HepG2 (cell line): ENCODE results near the gene CSNK1D. TPM values are rescaled to one million over a fixed set of nuclear protein-coding genes. Genes with fewer than 3 reads are reported as not detected.

ENCODE experiments used
- AFF4 ChIP-seq: sonication (generic); formaldehyde crosslinking; IDR thresholded peaks from 2 replicates; pipeline ENCODE4 v1.4.0; 2020; ENCODE audit warnings: missing genetic modification reagents
- DR1 ChIP-seq: sonication (generic); formaldehyde crosslinking; IDR thresholded peaks from 2 replicates; pipeline ENCODE4 v1.8.0; 2021; ENCODE audit warnings: mild to moderate bottlenecking, missing genetic modification reagents, inconsistent platforms
- EED ChIP-seq: sonication (generic); formaldehyde crosslinking; IDR thresholded peaks from 2 replicates; pipeline ENCODE4 v1.5.0; 2020; ENCODE audit warnings: mild to moderate bottlenecking, missing genetic modification reagents
- HES4 ChIP-seq: sonication (generic); formaldehyde crosslinking; IDR thresholded peaks from 2 replicates; pipeline ENCODE4 v1.9.0; 2021; ENCODE audit warnings: mild to moderate bottlenecking, missing genetic modification reagents, borderline replicate concordance
- HHEX ChIP-seq: IDR thresholded peaks from 2 replicates; pipeline ENCODE4 v1.6.1; 2016; ENCODE audit warnings: control low read depth
- ONECUT2 ChIP-seq: sonication (generic); formaldehyde crosslinking; IDR thresholded peaks from 2 replicates; pipeline ENCODE4 v1.4.0; 2020; ENCODE audit warnings: missing genetic modification reagents
- REL ChIP-seq: sonication (generic); formaldehyde crosslinking; conservative IDR thresholded peaks from 2 replicates; pipeline ENCODE4 v1.8.0; 2022; ENCODE audit warnings: mild to moderate bottlenecking, missing genetic modification reagents, moderate library complexity
- RORA ChIP-seq: sonication (generic); formaldehyde crosslinking; IDR thresholded peaks from 2 replicates; pipeline ENCODE4 v1.5.0; 2020; ENCODE audit warnings: mild to moderate bottlenecking, missing genetic modification reagents, moderate library complexity
- SOX6 ChIP-seq, 2 experiments: fragments of 450-650 bp in 1 of 2; sonication (generic) in 1 of 2; formaldehyde crosslinking in 1 of 2; IDR thresholded peaks; 2 replicates each; pipeline versions ENCODE4 v1.4.0 to v1.6.1; 2017 to 2020; ENCODE audit warnings: antibody characterized with exemption in 1 of 2, mild to moderate bottlenecking in 1 of 2, missing genetic modification reagents in 1 of 2
- STAT5B ChIP-seq: sonication (generic); formaldehyde crosslinking; IDR thresholded peaks from 2 replicates; pipeline ENCODE4 v1.4.0; 2020; ENCODE audit warnings: missing genetic modification reagents
- ZFP36L1 ChIP-seq: sonication (generic); formaldehyde crosslinking; IDR thresholded peaks from 2 replicates; pipeline ENCODE4 v1.8.0; 2022; ENCODE audit warnings: mild to moderate bottlenecking, missing genetic modification reagents, moderate library complexity
- ZNF431 ChIP-seq: sonication (generic); formaldehyde crosslinking; IDR thresholded peaks from 2 replicates; pipeline ENCODE4 v1.9.0; 2022; ENCODE audit warnings: missing genetic modification reagents, low read depth, mild to moderate bottlenecking, borderline replicate concordance
- ZNF564 ChIP-seq: sonication (generic); formaldehyde crosslinking; IDR thresholded peaks from 2 replicates; pipeline ENCODE4 v1.8.1; 2023; ENCODE audit warnings: mild to moderate bottlenecking, missing genetic modification reagents
- polyA plus RNA-seq, 8 experiments: library from polyadenylated mRNA; depleted of rRNA in 3 of 8; stranded (reverse) in 7 of 8; unstranded in 1 of 8; fragments of >200 nt; fragmentation: Illumina TruSeq in 4 of 8; extraction: Trizol in 4 of 8; gene quantifications; 2 replicates each; pipeline versions ENCODE4 v1.2.1 to v1.2.3, GENCODE V29; 2011 to 2016; ENCODE audit warnings: low read depth in 4 of 8, missing spikeins in 1 of 8, mixed read lengths in 1 of 8; ENCODE audit not compliant: insufficient read depth in 1 of 8
- total RNA-seq, 5 experiments: library from RNA; depleted of rRNA; stranded (reverse); fragments of >200 nt; fragmentation: Illumina TruSeq; extraction: Trizol; gene quantifications; 2 replicates each; pipeline ENCODE4 v1.2.3, GENCODE V29; 2016; ENCODE audit warnings: low read depth in 1 of 5
- TF ChIP-seq, protein P1 (sequence below): sonication (generic); formaldehyde crosslinking; IDR thresholded peaks from 2 replicates; pipeline ENCODE4 v1.4.0; 2020; ENCODE audit warnings: mild to moderate bottlenecking, missing genetic modification reagents
- TF ChIP-seq, protein P2 (sequence below): sonication (generic); formaldehyde crosslinking; IDR thresholded peaks from 2 replicates; pipeline ENCODE4 v1.4.0; 2020; ENCODE audit warnings: missing genetic modification reagents

CSNK1D gene
- total and polyA plus RNA-seq, 2 of the 13 experiments (the other 11 are each of a cell fraction or from before 2014, with no cell fraction given) = 31.5 to 128 TPM

GRCh38 chr17:82212331-82213250 is 60.9 kb downstream of the CSNK1D start, which contains the start of gene CCDC57 (continued):
- TF ChIP-seq, protein P1, sequence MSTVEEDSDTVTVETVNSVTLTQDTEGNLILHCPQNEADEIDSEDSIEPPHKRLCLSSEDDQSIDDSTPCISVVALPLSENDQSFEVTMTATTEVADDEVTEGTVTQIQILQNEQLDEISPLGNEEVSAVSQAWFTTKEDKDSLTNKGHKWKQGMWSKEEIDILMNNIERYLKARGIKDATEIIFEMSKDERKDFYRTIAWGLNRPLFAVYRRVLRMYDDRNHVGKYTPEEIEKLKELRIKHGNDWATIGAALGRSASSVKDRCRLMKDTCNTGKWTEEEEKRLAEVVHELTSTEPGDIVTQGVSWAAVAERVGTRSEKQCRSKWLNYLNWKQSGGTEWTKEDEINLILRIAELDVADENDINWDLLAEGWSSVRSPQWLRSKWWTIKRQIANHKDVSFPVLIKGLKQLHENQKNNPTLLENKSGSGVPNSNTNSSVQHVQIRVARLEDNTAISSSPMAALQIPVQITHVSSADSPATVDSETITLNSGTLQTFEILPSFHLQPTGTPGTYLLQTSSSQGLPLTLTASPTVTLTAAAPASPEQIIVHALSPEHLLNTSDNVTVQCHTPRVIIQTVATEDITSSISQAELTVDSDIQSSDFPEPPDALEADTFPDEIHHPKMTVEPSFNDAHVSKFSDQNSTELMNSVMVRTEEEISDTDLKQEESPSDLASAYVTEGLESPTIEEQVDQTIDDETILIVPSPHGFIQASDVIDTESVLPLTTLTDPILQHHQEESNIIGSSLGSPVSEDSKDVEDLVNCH = 0 out of 2 replicates have a peak, but pooled peaks have one; percentile 42
- TF ChIP-seq RORA (CRISPR knock-in tag) (no peak), STAT5B (CRISPR knock-in tag) (no peak), REL (no peak), EED (no peak; the same call in 1 of the 2 replicates), ZNF431 (peak; percentile 76; the same call in 1 of the 2 replicates), AFF4 (CRISPR knock-in tag) (no peak), ZNF564 (CRISPR knock-in tag) (0 out of 2 replicates have a peak, but pooled peaks have one; percentile 36), ZFP36L1 (CRISPR knock-in tag) (peak; percentile 81; the same call in 1 of the 2 replicates), DR1 (CRISPR knock-in tag) (no peak), HES4 (CRISPR knock-in tag) (peak; percentile 37; the same call in 1 of the 2 replicates), SOX6 (IDR thresholded peaks at IDR 0.05) (no peak), SOX6 (CRISPR knock-in tag; IDR thresholded peaks at IDR 0.05) (no peak; the same call in 1 of the 2 replicates), ONECUT2 (no peak), HHEX (CRISPR knock-in tag) (no peak)
- TF ChIP-seq, protein P2, sequence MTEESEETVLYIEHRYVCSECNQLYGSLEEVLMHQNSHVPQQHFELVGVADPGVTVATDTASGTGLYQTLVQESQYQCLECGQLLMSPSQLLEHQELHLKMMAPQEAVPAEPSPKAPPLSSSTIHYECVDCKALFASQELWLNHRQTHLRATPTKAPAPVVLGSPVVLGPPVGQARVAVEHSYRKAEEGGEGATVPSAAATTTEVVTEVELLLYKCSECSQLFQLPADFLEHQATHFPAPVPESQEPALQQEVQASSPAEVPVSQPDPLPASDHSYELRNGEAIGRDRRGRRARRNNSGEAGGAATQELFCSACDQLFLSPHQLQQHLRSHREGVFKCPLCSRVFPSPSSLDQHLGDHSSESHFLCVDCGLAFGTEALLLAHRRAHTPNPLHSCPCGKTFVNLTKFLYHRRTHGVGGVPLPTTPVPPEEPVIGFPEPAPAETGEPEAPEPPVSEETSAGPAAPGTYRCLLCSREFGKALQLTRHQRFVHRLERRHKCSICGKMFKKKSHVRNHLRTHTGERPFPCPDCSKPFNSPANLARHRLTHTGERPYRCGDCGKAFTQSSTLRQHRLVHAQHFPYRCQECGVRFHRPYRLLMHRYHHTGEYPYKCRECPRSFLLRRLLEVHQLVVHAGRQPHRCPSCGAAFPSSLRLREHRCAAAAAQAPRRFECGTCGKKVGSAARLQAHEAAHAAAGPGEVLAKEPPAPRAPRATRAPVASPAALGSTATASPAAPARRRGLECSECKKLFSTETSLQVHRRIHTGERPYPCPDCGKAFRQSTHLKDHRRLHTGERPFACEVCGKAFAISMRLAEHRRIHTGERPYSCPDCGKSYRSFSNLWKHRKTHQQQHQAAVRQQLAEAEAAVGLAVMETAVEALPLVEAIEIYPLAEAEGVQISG (CRISPR knock-in tag) = peak; percentile 93
